B cell (primary cell): ENCODE data around the gene ADCK2. TPM values are rescaled to one million over a fixed set of nuclear protein-coding genes. Genes with fewer than 3 reads are reported as not detected.

Experiments used
- ATAC-seq: fragments of 200-7000 bp; cut with Tn5 transposase; one replicate; pipeline ENCODE4 v1.10.0; 2021; ENCODE audit warnings: low read depth, mild to moderate bottlenecking, moderate number of reproducible peaks, moderate library complexity
- CTCF ChIA-PET: fragments of 350-600 bp; sonication (Branson Sonifier 250); formaldehyde crosslinking; loops from one replicate; lab custom pipeline; 2021; ENCODE audit warnings: antibody characterized with exemption, inconsistent platforms; lab: Charles Lee
- POLR2A ChIA-PET: fragments of 350-600 bp; sonication (Branson Sonifier 250); formaldehyde crosslinking; loops from one replicate; lab custom pipeline; 2021; ENCODE audit warnings: antibody characterized with exemption; lab: Charles Lee
- DNase-seq: peaks from one replicate; pipeline ENCODE4 v3.0.0; 2013
- H2AFZ ChIP-seq: 2 replicates; pipeline ENCODE4 v1.6.1; 2012; ENCODE audit warnings: mild to moderate bottlenecking, low read depth, low read length; ENCODE audit not compliant: insufficient read depth, poor library complexity, severe bottlenecking
- H3K27ac ChIP-seq, 2 donors: 1 replicate in 1 of 2; 2 replicates in 1 of 2; pipeline ENCODE4 v1.5.1; 2012 to 2013; ENCODE audit warnings: low read length in 2 of 2, mild to moderate bottlenecking in 2 of 2, moderate library complexity in 1 of 2
- H3K27me3 ChIP-seq, 4 experiments: fragments of 200-600 bp in 1 of 4; sonication (generic) in 1 of 4; replicated peaks in 1 of 4; 1 replicate in 2 of 4; 2 replicates in 2 of 4; pipeline versions ENCODE4 v1.6.1 to v1.7.0; 2013 to 2016; ENCODE audit warnings: low read length in 3 of 4, mild to moderate bottlenecking in 2 of 4, mixed read lengths in 1 of 4, moderate library complexity in 1 of 4; ENCODE audit not compliant: insufficient read depth in 4 of 4, control insufficient read depth in 3 of 4; ENCODE audit errors: control extremely low read depth in 1 of 4
- H3K36me3 ChIP-seq, 2 experiments: replicated peaks in 1 of 2; 1 replicate in 1 of 2; 2 replicates in 1 of 2; pipeline versions ENCODE4 v1.6.1 to v1.7.1; 2013; ENCODE audit warnings: low read length in 1 of 2; ENCODE audit not compliant: insufficient read depth in 2 of 2, control insufficient read depth in 1 of 2; ENCODE audit errors: control extremely low read depth in 1 of 2, extremely low read depth in 1 of 2
- H3K4me1 ChIP-seq, 2 donors: fragments of 200-600 bp in 1 of 2; sonication (generic) in 1 of 2; 1 replicate in 1 of 2; 2 replicates in 1 of 2; pipeline versions ENCODE4 v1.5.1 to v1.6.1; 2013 to 2017; ENCODE audit warnings: low read length in 2 of 2; ENCODE audit not compliant: control insufficient read depth in 2 of 2, insufficient read depth in 2 of 2
- H3K4me2 ChIP-seq: replicated peaks from 2 replicates; pipeline ENCODE3; 2012; ENCODE audit warnings: mild to moderate bottlenecking, low read depth, low read length; ENCODE audit not compliant: poor library complexity, severe bottlenecking
- H3K4me3 ChIP-seq, 5 experiments: fragments of 200-600 bp in 1 of 5; sonication (generic) in 1 of 5; 1 replicate in 3 of 5; 2 replicates in 2 of 5; pipeline versions ENCODE4 v1.5.1 to v1.7.0; 2011 to 2016; ENCODE audit warnings: low read length in 4 of 5, mild to moderate bottlenecking in 4 of 5, low read depth in 2 of 5, control low read depth in 1 of 5, moderate library complexity in 1 of 5; ENCODE audit not compliant: insufficient read depth in 1 of 5; ENCODE audit errors: control extremely low read depth in 1 of 5, extremely low read depth in 1 of 5
- H3K79me2 ChIP-seq: fragments of 200-600 bp; sonication (generic); one replicate; pipeline ENCODE4 v1.6.0; 2016; ENCODE audit warnings: low read length; ENCODE audit not compliant: control insufficient read depth, insufficient read depth
- H3K9ac ChIP-seq: fragments of 200-600 bp; sonication (generic); 2 replicates; pipeline ENCODE4 v1.6.1; 2017; ENCODE audit warnings: mild to moderate bottlenecking, low read length, moderate library complexity
- H3K9me3 ChIP-seq, 3 donors: one replicate each; pipeline versions ENCODE4 v1.6.1 to v1.7.1; 2013; ENCODE audit warnings: low read length in 2 of 3; ENCODE audit not compliant: control insufficient read depth in 2 of 3, insufficient read depth in 1 of 3; ENCODE audit errors: control extremely low read depth in 1 of 3
- H4K20me1 ChIP-seq: 2 replicates; pipeline ENCODE4 v1.6.0; 2012; ENCODE audit warnings: mild to moderate bottlenecking, low read length; ENCODE audit not compliant: insufficient read depth, control insufficient read depth, poor library complexity, severe bottlenecking
- H3K27ac Mint-ChIP-seq: one replicate; pipeline ENCODE4 v1.8.0; 2021; ENCODE audit warnings: mixed read lengths
- H3K27me3 Mint-ChIP-seq: one replicate; pipeline ENCODE4 v1.8.0; 2021; ENCODE audit warnings: mixed read lengths
- H3K4me1 Mint-ChIP-seq: one replicate; pipeline ENCODE4 v1.8.0; 2021; ENCODE audit warnings: mixed read lengths
- H3K4me3 Mint-ChIP-seq: one replicate; pipeline ENCODE4 v1.8.0; 2021; ENCODE audit warnings: mixed read lengths
- H3K9me3 Mint-ChIP-seq: one replicate; pipeline ENCODE4 v1.8.0; 2022; ENCODE audit warnings: mixed read lengths; ENCODE audit not compliant: insufficient read depth
- EZH2 ChIP-seq: IDR thresholded peaks from 2 replicates; pipeline ENCODE4 v1.6.1; 2012; ENCODE audit warnings: borderline replicate concordance, low read depth, mild to moderate bottlenecking, moderate library complexity, low read length; ENCODE audit not compliant: insufficient read depth, poor library complexity, severe bottlenecking
- WGBS: methylation state at CpG from one replicate; pipeline ENCODE4 v1.1.5; 2013; ENCODE audit warnings: missing lambda C conversion rate; ENCODE audit not compliant: insufficient coverage; 5-methylcytosine and 5-hydroxymethylcytosine counted together
- intact Hi-C: fragments of 100-400 bp; cut with micrococcal nuclease; formaldehyde crosslinking; loops from one replicate; pipeline ENCODE4 v1.10.0; 2022
- polyA plus RNA-seq: library from polyadenylated mRNA; depleted of rRNA; stranded (reverse); fragments of >200 nt; gene quantifications from 2 replicates; pipeline ENCODE4 v1.2.3, GENCODE V29; 2012
- total RNA-seq, 2 donors: library from RNA; stranded (reverse); fragments of 120-200 nt in 1 of 2; gene quantifications; 1 replicate in 1 of 2; 2 replicates in 1 of 2; pipeline versions ENCODE4 v1.2.3 to v1.2.4, GENCODE V29; 2013 to 2022
- TF ChIP-seq, protein P1 (sequence below): fragments of 200-600 bp; IDR thresholded peaks from one replicate; pipeline ENCODE4 v1.8.0; 2022; ENCODE audit warnings: antibody characterized with exemption, mild to moderate bottlenecking

ADCK2 gene
- total and polyA plus RNA-seq, 2 donors (not counting 1 experiment from before 2014, with no cell fraction given), result 13.3 to 32.6 TPM

DNA sequence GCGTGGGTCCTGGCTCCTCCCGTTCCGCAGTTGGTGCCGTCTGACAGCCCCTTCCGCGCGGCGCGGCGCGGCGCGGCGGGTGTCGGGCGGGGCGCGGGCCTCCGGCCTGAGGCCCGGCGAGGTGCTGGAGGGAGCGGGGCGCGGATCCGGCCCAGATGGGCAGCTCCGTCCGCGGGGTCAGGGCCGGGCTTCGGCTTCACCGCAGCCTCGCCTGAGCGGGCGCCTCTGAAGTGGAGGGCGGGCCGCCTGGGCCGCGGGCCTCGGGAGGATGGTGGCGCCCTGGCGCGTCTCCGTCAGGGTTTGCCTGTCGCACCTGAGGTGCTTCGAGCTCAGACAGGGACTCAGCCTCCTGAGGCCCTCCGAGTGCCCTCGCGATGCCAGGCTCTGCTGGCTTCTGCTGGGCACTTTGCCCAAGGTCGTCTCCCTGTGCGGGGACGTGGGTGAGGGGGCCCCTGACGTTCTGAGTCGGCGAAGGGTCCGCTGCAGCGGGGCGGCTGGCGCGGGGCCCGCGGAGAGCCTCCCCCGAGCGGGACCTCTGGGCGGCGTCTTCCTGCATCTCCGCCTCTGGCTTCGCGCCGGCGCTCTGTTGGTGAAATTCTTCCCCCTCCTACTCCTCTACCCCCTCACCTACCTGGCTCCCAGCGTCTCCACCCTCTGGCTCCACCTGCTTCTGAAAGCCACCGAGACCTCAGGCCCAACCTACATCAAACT is 473 bp downstream of the ADCK2 start:
- H3K27me3 ChIP-seq, result no peaks in the 10 kb centered on the region
- H3K4me3 Mint-ChIP-seq, result peak overlapping the region; percentile 87
- H3K79me2 ChIP-seq, result peaks cover 17% of the 10 kb centered on the region
- peak; percentile 55 for ATAC-seq
- intact Hi-C loops, result loop anchor here (2.0 to 10.0 kb wide), 6 partner anchors 16 to 1328 kb away; partner anchors contain the start of genes FMC1, KDM7A, MRPS33 and SLC37A3
- TF ChIP-seq, protein P1, sequence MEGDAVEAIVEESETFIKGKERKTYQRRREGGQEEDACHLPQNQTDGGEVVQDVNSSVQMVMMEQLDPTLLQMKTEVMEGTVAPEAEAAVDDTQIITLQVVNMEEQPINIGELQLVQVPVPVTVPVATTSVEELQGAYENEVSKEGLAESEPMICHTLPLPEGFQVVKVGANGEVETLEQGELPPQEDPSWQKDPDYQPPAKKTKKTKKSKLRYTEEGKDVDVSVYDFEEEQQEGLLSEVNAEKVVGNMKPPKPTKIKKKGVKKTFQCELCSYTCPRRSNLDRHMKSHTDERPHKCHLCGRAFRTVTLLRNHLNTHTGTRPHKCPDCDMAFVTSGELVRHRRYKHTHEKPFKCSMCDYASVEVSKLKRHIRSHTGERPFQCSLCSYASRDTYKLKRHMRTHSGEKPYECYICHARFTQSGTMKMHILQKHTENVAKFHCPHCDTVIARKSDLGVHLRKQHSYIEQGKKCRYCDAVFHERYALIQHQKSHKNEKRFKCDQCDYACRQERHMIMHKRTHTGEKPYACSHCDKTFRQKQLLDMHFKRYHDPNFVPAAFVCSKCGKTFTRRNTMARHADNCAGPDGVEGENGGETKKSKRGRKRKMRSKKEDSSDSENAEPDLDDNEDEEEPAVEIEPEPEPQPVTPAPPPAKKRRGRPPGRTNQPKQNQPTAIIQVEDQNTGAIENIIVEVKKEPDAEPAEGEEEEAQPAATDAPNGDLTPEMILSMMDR, result no peak
- TF ChIP-seq EZH2, result no peak
- POLR2A ChIA-PET, result interaction anchor here (0.6 to 1.3 kb wide), 3 partner anchors 23 to 1314 kb away, joined by 3 to 4 read pairs (median 3); partner anchors contain the start of genes MRPS33 and NDUFB2
- CTCF ChIA-PET, result interaction anchor here (1.0 to 4.1 kb wide), 4 partner anchors 13 to 1065 kb away, joined by 3 to 13 read pairs (median 4); partner anchors contain the start of gene SSBP1
- no peaks in the 10 kb centered on the region for H3K36me3 ChIP-seq
- H2AFZ ChIP-seq, result peak overlapping the region; percentile 90
- H4K20me1 ChIP-seq, result no peaks in the 10 kb centered on the region
- H3K27ac ChIP-seq, result peak overlapping the region; percentile 48 to 79
- under 1% methylated on average over 72 of the region's 72 CpGs for WGBS
- H3K27me3 Mint-ChIP-seq, result no peaks in the 10 kb centered on the region
- peak overlapping the region; percentile 91 for H3K27ac Mint-ChIP-seq
- peaks cover 46 to 54% of the 10 kb centered on the region in 2 donors for H3K4me1 ChIP-seq
- H3K9me3 ChIP-seq, result peaks cover 0 to 7% (median 0%) of the 10 kb centered on the region in 3 donors
- H3K4me2 ChIP-seq, result peak overlapping the region; percentile 80
- peak overlapping the region; percentile 4 to 76 (median 70) for H3K4me3 ChIP-seq
- peak overlapping the region; percentile 75 for H3K9ac ChIP-seq
- no peaks in the 10 kb centered on the region for H3K9me3 Mint-ChIP-seq
- peaks cover 52% of the 10 kb centered on the region for H3K4me1 Mint-ChIP-seq
- DNase-seq, result peak; percentile 83
